NCI-H146 treated with DMSO at 0.1 percent for 48 hours (cell line): Measurements from ENCODE around the gene TOPORS.
A peak's percentile ranks its signal among the peaks of the same experiment; 100 is the strongest.
"Not testable (repeated sequence)": the region's sequence is repeated elsewhere in the genome, so short reads cannot be mapped to it uniquely, and the experiment has no call there.

Source experiments
- DNase-seq: peaks from one replicate; lab custom pipeline; 2025; ENCODE audit not compliant: unreplicated experiment; lab: John Stamatoyannopoulos, UW

The TOPORS gene

DNA sequence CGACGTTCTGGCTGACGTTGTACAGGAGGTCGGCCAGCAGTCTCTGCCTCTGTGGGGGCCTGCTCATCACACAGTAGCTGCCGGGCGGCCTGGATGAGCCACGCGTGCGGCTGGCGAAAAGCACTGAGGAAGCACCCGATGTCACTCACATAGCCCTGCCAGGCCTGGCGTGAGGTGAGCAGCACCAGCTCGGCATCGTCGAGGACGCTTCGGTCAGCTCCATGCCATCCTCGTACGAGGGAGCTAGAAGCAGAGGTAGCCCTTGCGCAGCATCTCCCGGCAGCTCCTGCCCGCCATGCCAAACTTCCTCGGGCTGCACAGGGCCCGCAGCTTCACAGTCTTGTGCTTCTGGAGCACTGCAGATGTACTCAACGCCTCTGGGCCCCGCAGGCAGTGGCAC, 14.4 kb upstream of the TOPORS start:
- DNase-seq: no peak

DNA sequence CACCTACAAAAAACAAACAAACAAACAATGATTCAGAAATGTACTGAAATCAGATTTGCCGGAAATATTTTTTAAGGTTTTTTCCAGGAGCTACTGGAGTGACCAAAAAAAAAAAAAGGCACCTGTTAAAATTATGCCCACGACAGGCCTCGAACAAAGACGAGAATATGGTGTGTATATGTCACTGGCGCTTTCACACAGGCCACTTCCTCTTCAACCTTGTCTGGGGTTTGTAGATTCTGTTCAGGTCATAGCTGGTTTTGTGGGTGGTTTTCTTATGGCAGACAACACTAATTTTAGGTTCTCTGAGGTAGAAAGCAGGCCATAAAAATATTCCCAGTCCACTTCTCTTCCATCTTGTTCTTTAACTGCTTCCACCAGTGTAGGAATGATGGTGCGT, 13.6 kb upstream of the TOPORS start:
- DNase-seq: no peak

DNA sequence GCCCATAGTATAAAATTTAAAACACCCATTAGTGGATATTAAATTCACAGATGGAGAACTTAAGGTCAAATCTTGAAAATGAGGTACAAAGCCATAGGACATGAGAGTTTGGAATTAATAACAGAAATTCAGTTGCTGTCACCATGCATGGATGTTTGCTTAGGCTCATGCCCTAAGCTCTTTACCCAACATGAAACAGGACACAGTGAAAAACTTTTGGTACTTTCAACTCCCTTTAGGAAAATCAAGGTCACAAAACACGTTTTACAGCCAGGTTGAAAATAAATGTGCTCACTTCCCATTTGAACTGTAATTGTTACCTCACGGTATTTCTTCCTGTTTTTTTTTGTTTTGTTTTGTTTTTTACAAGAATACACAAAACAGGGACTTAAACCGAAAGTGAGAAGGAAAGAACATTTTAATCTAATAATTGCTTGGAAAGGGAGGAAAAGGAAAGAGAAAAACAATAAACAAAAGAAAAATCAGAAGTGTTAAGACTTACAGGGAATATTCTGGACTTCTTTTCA, 6.1 kb upstream of the TOPORS start:
- DNase-seq: no peak

DNA sequence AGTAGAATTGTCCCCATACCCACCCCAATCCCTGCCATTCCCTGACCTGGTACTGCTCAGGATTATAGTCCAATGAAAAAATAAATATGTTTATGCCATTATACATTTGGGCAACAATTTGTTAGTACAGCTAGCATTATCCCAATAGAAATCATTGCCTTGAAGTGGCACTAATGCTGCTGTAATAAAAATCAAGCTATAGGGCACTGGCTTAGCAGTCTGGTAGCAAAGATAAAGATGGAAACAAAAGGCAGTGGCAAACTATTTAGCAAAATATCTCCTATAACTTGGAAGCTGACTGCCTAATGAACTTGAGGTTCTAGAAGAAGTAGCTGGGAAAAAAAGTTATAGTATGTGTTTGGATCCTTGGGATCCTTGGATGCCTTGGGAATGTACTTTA, 2.2 kb upstream of the TOPORS start:
- no peak for DNase-seq

DNA sequence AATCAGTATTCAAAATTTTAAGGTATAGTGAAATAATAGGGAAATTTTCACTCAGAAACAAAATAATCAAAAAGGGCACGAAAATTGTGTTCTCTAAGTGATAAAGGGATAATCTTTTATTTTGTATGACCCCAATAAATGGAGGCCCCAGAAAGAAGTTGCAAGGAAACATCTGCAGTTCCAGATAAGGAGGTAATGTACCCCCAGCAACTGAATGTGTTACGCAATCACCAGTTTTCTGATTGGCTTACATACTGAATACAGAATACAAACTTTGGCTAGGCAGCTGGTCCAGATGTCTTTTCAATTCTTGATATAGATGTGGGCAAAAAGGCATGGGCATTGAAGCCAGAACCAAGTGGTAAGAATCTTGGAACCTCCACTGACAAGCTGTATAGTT, 1.7 kb upstream of the TOPORS start:
- no peak for DNase-seq

DNA sequence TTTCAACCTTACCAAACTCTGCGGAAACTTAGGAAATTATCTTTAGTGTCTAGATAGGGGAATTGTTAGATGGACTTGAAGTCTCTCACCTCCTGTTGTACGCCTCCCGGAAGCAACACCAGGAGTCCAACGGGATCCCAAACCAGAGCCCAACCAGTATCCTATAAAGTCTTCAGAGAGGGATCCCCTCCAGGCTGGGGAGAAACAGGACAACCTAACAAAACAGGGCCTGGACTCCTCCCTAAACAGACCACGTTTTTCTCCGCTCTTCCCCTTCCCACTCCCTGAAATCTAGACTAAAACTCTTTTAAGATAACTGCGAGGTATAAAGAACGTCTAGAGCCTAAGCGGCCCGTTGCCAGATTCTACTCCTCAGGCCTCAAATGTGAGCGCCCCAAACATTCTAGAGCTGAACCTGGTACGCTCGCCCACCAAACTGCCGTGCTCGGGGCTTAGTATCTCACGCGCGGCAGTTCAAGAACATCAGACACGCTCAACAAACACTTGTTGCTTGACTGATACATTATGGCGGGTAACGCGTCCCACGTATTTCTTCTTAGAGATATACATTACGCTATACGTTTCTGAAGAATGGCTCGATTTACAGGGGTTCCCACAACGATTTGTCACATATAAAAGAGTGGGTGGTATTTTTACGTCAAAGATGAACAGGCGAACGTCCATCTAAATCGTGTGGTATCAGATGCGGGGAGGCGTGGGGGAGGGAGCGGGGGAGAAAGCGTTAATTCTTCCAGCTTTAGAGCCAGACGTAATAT, 922 bp downstream of the TOPORS start:
- peak; percentile 52 for DNase-seq

DNA sequence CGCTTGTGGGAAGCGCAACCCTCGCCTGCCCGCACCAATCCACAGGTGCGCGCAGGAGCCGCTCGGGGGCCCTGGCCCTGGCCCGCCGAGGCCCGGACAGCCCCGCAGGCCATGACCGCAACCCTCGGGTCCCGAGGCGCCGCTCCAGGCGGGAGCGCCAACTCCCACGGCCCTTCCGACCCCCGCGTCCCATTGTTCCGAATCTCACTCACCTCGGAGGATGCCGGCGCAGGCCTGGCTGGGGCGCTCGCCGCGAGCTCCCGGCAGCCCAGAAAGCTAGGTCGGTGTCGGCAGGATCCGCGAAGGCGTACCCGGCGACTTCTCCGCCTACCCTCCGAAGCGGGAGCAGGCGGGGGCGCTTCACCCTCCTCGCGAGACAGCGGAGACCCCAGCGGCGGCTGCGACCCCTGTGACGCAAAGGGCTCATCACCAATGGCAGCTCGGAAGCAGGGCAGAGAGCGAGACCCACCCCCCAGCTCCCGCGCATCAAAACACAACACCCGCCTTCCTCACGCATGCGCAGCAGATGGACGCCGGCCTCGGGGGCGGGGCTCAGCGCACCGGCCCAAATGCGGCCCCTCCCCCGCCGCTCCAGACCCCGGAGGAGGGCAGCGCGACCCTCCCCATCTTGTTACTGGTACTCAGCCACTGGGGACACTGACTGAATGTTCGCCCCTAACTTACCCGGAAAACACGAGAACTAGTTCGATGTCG, 1.7 kb downstream of the TOPORS start:
- peak; percentile 97 for DNase-seq

DNA sequence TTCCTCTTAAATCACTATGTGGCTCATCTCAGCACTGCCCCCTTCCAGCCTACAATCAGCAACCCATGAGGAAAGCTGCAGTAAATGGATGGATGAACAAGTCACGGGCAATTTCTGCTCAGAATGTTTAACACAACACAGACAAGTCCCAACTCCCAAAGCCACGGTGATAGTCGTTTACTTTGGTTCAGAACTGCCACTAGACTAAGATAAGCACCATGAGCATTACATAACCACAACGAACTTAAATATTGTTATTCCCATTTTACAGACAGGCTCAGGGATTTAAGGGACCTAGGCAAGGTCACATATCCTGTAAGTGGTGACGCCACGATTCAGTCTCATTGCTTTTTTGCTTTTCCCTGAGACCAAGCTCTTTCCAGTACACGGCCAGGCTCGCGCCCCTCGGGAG, 2.2 kb downstream of the TOPORS start:
- DNase-seq: no peak

DNA sequence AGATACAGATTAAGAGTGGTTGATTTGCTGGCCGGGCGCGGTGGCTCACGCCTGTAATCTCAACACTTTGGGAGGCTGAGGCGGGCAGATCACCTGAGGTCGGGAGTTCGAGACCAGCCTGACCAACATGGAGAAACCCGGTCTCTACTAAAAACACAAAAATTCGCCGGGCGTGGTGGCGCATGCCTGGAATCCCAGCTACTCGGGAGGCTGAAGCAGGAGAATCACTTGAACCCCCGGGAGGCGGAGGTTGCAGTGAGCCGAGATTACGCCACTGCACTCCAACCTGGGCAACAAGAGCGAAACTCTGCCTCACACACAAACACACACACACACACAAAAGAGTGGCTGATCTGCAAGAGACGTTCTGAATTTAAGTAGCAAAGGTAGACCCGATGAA, 4.2 kb downstream of the TOPORS start:
- DNase-seq: not testable (repeated sequence)

DNA sequence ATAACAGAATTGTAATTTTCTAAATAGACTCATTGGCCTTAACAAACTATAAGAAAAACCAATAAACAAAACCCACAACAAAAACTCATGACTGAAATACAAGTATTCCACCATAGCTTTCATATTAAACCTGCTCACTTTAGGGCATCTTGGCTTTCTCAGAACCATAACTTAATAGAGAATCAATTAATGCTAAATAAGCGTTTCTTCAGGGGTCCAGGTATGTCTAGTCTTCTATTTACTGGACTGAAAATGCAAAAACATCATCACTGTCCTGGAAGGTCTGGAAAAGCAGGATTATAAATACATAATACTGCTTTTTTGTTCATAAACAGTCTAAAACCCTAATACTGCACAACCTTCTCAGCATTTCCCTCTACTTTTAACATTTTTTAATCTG, 6.5 kb downstream of the TOPORS start:
- DNase-seq: no peak

DNA sequence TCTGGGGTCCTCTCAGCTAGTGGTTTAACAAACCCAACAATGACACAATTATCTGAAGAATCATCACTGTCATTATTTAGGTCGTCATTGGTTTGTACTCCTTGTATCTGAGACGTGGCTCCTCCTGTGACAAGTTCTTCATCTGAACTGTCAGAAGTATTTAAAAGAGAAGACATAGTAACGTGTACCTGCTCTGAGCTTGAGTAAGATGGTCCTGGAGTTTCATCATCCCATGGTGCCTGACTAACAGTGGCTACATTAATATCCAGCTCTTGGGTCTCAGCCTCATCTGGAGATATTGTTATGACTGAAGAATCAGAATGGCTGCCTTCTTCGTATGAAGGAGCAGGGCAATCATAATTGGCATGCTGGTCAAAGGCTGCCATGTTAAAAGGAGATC, 9.3 kb downstream of the TOPORS start:
- no peak for DNase-seq

DNA sequence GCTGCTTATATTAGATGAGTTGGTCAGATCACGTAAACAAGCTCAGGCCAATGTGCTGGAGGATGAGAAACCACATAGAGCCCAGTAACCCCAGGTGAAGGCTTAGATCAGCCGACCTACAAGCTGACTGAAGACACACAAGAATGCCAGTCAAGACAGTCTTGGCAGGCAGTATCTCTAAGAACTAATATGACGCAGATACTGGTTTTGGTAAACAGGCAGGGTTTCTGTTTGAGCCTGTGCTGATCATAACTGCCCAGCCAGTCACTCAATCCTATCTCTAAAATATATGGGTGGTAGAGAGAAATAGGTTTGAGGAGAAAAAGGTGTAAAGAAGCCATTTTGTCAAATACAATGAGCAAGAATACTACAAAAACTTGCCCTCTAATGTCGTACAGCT, 18.6 kb downstream of the TOPORS start:
- DNase-seq: no peak

DNA sequence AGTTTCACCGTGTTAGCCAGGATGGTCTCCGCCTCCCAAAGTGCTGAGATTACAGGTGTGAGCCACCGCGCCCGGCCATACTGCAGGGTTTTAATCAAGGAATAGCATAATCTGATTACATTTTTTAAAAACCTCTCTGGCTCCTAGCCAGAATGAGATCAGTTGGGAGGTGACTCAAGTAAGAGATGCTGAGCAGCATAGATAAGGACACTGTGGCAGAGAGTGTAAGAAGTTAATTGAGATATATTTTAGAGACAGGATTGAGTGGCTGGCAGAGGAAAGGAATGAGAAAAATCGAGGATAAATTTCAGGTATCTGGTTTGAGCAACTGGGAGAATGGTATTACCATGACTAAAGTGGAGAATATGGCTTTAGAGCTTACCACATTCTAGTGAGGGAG, 19.1 kb downstream of the TOPORS start:
- no peak for DNase-seq

DNA sequence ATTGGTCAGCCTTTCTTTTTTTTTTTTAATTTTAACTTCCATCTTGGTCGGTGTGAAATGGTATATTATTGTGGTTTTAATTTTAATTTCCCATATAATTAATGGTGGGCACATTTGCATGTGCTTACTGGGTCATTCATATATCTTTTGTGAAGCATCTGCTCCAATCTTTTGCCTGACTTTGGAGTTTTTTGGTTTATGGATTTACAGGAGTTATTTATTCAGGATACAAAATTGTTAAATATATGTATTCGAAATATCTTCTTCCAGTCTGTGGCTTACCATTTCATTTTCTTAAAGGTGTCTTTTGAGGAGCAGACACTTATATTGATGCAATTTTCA, 25.7 kb downstream of the TOPORS start:
- DNase-seq: no peak

DNA sequence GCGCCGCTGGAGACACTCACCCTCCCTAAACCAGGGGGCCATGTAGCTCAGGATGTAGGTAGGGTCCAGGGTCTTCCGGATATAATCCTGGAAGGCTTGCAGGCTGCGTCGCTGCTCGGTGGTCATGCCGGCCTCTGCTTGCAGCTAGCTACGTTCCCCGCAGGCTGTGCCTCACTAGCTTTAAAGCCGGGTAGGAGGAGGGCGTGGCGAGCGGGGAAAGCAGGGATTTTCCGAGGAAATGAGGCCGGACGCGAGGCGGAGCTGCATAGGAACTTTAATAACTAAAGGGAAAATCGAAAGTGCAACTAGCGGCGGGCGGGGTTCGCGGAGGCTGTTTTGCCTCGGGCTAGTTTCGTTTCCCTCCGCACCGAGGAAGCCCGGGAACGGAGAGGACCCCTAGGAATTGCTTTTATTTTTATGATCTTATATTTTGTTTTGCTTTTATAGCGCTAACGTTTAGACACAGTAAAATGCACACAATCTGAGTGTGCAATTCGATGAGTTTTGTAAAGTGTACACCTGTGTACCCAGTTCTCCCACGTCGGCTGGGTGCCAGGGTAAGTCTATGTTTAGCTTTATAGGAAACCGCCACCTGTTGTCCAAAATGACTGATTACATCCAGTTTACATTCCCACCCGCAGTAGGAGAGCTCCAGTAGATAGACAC, 26.2 kb downstream of the TOPORS start, which contains the start of gene RIGI:
Gene RIGI, minus strand, starts transcription at position 156 of the 666 bp plus-strand sequence. Its CDS starts 30 bp downstream, at position 126.
- peak; percentile 88 for DNase-seq

DNA sequence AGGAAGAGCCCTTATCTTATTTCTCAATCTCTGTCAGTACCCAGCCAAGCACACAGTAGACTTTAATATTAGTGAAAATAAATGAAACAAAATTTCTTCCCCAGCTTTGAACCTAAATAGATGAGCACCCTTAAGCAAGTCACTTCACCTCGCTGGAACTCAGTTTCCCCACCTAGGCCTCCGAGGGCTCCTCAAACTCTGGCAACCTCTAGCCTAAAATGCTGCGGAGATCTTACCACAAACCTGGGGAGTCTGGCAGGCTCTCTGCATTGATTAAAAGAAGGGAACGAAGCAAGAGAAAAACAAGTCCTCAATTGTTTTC, 26.7 kb downstream of the TOPORS start:
- DNase-seq: no peak

DNA sequence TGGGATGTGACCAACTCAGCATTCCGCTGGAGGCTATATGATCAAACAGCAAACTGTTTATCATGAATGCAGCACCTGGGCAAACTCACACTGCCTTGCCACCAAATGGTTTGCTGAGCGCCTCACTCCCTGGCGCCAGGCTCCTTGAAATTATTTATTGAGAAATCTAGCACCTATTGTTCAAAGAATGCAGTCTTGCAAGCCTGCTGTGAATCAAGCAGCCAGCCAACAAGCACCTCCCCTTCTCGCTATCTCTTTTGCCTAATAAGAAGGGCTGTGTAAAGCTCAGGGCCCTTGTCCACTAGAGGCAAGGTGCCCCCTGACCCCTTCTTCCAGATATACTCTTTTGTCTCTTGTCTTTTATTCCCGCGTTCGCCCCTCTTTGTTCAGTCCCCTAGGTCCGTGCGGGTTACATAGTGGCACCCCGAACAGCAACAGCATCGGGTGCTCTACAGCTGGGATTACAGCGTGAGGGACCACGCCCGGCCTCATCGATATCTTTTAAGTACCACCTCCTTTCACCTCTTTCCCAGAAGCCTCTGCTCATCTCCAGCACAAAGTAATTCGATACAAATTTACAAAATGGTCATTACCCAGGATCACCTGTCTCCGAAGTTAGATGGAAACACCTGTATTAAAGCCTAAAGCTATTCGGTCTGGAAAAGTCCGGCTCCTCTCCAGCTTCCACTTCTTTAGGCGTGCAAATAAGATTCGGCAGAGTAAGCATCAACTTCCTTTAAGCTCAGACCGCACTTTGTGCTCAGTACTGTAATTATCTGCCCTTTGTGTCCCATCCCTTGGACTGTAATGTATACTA, 27.3 kb downstream of the TOPORS start:
- DNase-seq: peak; percentile 88

DNA sequence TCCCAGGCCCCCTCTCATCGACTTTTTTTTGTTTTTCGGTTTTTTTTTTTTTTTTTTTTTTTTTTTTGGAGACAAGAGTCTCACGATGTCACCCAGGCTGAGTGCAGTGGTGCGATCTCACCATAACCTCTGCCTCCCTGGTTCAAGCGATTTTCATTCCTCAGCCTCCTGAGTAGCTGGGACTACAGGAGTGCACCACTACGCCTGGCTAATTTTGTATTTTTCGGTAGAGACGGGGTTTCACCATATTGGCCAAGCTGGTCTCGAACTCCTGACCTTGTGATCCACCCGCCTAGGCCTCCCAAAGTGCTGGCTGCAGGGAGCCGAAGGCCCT, 27.9 kb downstream of the TOPORS start:
- DNase-seq: not testable (repeated sequence)

DNA sequence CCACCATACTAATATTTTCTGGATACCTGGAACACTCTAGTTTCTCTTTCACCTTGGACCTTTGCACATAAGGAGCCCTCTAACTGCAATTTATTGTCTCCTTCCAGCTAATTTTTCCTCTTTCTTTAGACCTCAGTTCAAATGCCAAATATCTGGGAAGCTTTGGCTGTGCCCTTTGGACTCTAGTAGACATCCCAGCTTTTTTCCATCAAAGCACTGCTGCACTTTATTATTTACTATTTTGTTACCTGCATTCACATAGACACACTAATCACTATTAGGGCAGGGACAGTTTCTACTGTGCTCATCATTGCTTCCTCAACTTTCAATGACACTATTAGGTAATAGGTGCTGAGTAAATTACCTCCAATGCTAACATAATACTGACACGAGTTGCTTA, 28.5 kb downstream of the TOPORS start:
- no peak for DNase-seq

DNA sequence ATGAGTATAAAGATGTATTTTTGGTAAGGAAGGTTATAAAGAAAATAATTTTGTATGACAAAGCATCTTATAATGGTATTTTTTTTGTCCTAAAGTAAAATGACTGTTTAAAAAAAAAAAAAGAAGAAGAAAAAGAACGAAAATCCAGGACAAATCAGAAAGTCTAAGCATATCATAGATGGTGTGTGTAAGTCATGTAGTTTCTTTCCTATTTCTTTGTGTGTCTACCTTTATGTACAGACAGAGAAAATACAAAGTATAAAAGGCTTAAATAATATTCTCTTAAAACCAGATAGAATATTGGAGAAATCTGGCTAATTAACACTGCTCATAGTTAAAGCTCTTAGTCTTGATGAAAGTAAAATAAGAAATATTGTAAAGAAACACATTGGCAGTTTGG, 34.1 kb downstream of the TOPORS start:
- DNase-seq: no peak

DNA sequence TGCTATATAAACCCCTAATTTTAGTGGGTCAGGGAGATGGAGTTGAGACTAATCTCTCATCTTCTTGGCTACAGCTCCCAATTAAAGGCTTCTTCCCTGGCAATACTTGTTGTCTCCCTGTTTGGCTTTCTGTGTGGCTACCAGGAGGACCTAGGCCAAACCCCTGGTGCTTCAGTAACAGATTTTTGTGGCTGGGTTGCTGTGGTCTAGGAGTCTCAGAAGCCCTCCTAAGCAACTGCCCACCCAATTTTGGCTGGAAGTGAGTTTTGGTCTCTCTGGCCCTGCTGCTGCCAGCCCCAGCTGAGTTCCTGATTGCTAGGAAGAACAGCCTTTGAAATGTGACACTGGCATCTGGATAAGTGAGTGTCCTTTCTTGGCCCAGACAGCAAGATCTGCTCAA, 36.1 kb downstream of the TOPORS start:
- no peak for DNase-seq
